Dermis blood vessel endothelial cell (primary cell): ENCODE results near the gene EMX1. TPM values are rescaled to one million over a fixed set of nuclear protein-coding genes. Genes with fewer than 3 reads are reported as not detected.

Source experiments
- DNase-seq: peaks from one replicate; pipeline ENCODE4 v3.0.0; 2010
- total RNA-seq: library from RNA; depleted of rRNA; stranded (reverse); fragments of >200 nt; gene quantifications from 2 replicates; pipeline ENCODE4 v1.2.3, GENCODE V29; 2014

Gene EMX1
- total RNA-seq, 1 donor from 2014 or later, result not detected

DNA sequence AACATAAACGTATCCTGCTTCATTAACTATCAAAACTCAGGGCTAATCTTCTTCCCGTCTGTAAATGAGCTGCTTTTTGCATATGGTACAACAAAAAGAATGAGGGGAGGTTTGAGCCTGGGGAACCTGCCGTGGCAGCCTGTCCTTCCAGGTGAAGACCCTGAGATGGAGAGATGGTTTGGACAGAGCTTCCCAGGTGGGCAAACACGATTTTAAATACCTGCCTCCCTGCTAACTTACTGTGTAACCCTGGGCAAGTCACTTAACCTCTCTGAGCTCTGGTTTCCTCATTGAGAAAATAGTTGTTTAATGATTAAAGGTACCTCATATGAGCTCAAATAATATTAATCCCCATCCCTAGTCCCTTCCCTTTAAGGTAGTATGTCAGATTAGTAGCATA lies 9.0 kb downstream of the EMX1 start:
- DNase-seq, result no peak

DNA sequence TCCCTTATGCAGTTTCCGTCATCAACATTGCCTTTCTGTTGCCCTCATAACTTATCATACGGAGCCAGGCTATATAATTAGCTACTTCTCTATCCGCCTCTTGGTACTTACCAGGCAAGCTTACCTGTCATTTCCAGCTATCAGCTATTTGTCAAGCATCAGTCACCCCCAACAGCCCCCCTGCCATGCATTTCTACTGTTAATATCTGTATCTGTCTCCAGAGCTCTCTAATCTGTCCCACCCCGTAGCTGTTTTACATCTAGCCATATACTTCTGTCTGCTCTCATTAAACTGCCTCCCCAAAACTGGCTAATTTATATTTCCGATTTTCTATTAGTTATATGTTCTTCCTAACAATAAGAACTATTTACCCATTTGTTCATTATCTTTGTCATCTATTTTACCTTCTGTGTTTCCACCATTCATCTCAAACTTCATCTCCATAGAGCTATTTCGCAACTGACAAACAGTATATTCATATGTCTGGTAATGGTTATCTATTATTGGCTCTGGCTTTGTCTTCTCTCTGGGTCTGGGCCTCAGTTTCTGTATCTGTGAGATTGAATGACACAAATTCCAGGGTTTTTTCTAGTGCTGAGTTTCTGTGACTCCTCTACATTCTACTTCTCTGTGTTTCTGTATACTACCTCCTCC lies 9.6 kb downstream of the EMX1 start:
- no peak for DNase-seq

DNA sequence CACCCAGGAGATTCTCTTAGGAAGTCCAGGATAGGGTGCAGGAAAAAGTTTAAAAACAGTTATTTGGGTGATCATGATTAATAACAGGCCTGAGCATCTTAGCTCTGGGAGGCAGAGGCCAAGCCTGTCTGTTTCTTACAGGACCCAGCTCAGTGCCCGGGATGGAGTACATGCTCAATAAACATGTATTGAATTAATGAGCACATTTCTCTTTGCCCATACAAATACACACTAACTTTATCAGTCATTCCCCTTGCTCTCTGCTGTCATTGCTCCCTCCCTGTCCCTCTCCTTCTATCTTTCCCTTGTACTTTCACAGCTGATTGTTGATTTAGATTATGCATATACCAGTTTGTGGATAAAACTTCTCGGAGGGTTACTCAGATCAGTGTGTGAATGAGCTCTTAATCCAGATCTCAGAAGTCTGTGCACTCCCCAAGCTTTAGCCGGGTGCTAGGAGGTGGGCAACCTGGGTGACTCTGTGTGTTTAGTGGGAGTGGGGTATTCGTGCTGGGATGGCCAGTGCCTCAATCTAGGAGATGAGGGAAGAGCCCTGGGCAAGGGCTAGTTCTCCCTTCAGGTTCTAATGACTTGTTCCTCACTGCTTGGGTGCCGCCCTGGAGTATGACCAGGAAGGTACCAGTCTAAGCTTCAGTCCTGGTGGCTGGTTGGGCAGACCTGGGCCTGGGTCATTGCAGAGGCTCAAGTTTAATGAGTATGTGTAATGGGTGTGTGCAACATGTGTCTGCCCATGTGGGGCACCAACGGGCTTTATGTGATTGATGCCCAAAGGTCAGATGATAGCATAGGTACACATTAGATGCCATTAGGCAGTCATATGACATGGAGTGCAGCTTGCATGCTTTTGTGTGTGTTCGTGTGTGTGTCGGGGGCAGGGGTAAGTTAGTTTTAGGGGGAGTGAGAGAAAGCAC lies 10.6 kb downstream of the EMX1 start:
- DNase-seq, result no peak

DNA sequence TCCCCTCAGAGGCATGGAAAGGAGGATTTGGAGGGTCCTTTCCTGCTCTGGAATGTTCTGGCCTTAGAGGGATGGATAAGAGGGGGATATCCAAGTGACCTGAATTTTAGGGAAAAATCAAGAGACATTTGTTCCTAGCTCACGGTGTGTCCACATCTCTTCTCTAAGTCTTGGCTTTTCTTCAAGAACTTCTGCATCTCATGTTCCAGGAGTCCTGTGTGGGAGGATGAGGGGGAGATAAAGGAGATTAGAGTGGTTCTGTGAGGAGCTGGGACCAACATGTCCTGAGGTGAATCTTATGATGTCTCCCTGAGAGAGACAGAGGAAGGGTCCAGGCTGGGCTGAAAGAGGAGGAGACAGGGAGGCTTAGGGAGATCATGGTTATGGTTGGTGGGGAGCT lies 11.7 kb downstream of the EMX1 start:
- no peak for DNase-seq

DNA sequence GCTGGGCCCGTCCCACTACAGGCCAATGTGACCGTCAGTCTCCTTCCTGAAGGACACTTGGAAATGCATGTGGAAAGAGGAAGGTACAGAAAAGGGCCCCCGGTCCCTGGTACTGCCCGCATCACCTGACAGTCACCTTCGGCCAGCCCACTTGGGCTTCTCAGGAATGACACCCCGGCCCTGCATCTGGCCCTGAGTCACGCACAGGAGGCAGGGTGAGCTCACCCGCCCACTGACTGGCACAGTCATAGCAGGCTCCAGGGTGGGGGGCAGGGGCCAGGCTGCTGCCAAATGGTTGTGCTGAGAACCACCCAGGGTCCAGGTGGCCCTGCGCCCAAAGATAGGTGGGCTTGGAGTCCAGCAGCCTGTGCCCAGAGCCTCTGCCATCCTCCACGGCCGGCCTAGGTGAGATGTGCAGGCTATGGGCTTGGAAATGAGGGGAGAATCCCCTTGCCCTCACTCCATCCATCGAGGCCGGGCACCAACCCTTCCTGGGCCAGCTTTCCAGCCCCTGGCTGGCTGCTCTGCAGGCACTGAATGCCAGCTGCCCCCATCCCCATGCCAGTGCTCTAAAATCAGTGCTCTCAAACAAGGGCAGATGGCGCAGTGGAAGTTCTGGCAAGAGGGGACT lies 14.1 kb downstream of the EMX1 start:
- DNase-seq, result no peak

DNA sequence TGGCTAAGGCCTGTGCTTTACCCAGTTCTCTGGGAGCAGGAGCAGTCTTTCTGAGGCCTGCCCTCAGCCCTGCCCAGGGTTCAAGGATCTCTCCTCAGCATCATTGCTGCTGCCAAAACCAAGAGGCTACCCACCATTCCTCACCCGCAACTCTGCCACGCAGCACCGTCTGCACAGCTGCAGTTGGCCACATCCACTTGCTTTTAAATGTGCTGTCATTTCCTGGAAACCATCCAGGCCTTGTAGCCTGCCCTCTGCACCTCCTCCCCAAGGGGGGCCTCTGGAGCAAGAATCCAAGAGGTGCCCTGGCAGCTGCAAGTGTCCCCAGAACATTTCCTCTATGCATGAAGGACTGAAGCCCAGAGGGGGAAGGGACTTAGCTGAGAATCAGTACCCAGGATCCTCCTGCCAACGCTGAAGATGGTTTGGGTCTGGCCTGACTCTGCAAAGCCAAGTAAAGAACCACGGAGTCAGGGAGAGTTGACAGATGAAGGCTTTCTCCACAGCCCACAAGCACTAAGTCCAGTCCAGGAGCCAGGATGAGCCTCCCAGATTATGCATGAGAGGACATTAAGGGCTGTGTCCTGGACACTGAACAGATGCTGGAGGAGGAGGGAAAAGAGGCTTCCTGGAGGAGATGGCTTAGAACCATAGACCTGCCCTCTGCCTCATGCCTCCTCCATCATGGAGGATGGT lies 14.9 kb downstream of the EMX1 start:
- peak; percentile 21 for DNase-seq

DNA sequence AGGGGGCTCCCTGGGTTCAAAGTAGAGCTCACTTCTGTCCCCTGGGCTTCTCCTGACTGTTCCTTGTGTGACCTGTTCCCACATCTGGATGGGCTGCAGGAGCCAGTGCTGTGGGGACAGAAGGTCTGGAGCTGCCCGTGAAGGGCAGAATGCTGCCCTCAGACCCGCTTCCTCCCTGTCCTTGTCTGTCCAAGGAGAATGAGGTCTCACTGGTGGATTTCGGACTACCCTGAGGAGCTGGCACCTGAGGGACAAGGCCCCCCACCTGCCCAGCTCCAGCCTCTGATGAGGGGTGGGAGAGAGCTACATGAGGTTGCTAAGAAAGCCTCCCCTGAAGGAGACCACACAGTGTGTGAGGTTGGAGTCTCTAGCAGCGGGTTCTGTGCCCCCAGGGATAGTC lies 15.5 kb downstream of the EMX1 start:
- DNase-seq, result no peak

DNA sequence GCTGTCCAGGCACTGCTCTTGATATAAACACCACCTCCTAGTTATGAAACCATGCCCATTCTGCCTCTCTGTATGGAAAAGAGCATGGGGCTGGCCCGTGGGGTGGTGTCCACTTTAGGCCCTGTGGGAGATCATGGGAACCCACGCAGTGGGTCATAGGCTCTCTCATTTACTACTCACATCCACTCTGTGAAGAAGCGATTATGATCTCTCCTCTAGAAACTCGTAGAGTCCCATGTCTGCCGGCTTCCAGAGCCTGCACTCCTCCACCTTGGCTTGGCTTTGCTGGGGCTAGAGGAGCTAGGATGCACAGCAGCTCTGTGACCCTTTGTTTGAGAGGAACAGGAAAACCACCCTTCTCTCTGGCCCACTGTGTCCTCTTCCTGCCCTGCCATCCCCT lies 15.9 kb downstream of the EMX1 start:
- DNase-seq, result no peak

DNA sequence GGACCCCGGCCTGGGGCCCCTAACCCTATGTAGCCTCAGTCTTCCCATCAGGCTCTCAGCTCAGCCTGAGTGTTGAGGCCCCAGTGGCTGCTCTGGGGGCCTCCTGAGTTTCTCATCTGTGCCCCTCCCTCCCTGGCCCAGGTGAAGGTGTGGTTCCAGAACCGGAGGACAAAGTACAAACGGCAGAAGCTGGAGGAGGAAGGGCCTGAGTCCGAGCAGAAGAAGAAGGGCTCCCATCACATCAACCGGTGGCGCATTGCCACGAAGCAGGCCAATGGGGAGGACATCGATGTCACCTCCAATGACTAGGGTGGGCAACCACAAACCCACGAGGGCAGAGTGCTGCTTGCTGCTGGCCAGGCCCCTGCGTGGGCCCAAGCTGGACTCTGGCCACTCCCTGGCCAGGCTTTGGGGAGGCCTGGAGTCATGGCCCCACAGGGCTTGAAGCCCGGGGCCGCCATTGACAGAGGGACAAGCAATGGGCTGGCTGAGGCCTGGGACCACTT lies 16.4 kb downstream of the EMX1 start:
- no peak for DNase-seq

DNA sequence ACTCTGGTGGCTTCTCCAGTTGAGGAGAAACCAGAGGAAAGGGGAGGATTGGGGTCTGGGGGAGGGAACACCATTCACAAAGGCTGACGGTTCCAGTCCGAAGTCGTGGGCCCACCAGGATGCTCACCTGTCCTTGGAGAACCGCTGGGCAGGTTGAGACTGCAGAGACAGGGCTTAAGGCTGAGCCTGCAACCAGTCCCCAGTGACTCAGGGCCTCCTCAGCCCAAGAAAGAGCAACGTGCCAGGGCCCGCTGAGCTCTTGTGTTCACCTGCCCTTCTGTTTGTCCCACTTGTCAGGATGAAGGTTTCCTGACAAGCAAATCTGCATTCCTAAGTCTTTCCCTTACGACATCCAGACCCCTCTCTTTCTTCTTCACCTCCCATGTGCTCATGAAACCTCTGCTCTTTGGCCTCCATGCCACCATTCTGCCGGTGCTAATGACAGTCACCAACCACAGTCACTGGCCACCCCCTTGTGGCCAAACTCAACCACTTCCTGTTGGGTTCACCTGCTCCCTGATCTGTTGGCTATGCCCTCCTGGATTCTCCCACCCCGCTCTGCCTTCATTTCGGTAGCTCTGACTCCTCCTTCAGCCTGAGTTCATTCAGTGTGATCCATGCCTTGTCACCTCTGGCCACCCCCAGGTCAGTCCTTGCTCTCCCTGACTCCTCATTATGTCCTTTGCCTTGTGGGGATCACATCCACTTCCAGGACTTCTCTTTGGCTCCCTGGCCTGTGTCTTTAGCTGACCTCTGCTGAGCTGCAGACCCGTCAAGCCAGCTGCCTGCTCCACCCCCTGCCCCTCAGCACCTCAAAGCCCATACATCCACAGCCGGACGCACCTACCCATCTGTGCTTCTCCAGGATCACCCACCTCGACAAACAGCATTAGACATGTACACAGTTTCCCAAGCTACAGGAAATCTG lies 17.6 kb downstream of the EMX1 start:
- DNase-seq, result no peak

DNA sequence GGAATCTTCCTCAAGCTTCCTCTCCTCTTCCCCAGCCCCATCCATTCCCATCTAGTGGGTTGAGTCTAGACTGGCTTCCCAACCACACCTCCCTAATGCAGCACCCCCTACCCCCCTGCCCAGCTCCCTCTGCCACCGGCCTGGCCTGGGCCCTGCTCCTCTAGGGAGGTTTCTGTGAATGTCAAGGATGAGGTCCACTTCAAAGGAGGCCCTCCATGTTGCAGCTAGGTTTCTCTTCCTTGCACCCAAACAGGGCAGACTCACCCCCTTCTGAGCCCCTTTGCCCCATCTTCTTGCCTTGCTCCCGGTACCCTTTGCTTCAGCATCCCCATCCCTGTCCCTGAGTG lies 18.3 kb downstream of the EMX1 start:
- DNase-seq, result no peak

DNA sequence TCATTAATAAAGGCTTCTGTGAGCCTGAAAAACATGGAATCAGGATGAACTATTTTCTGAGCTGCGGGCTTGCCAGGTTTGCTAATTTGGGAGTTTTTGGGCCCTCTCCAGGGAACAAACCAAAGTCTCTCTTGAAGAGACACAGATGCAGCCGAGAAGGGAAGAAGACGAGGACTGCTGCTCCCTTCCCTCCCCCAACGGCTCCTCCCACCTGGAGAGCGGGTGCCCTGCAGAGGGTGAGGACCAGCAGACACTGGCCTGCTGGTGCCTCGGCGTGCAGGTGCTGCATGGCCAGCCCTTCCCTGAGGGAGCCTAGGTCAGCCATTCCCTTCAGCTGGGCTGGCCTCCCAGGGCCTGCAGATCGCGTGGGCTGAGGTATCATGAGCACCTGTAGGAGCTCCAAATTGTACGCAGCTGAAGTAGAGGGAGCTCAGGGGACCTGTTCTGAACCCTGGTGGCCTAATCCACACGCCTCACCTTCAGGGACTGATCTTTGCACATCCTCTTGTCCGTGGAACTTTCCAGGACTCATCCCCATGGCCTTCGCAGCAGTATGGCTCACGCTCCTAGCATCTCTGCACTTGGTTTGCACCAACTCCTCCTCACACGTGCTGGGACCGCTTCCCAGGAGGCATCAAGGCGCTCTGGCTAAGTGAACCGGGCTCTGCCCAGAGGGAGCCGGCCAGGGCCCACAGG lies 19.5 kb downstream of the EMX1 start:
- no peak for DNase-seq

DNA sequence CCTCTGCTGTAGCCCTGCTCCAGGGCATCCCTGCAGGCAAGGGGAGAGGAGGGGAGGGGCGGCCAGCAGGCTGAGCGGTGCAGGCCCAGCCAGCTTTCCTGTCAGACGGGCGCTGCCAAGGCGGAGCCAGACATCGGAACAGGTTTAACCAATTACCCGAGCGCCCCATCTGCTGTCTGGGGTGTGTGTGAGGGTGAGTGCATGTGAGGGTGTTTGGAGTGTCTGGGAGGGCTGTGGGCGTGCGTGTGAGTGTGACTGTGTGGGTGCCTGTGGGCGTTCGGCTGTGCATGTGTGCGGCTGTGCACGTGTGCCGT lies 20.0 kb downstream of the EMX1 start:
- DNase-seq, result no peak

DNA sequence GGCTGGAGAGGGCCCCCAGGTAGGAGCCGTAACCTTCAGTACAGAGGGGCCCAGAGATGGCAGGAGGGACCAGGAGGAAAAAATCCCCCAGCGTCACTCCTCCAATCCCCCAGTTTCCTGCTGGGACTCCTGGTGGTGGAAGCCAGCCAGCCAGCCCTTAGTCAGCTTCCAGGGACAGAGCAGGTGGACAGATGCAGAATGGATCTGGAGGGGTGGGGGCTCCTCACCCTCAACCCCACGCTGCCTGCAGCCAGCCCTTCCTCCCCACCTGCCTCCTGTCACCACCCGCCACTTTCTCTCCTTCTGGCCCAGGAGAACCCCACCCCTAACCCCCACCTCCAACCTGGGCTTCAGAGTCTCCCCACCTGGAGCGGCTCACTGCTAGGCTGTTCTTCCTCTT lies 21.1 kb downstream of the EMX1 start:
- no peak for DNase-seq

DNA sequence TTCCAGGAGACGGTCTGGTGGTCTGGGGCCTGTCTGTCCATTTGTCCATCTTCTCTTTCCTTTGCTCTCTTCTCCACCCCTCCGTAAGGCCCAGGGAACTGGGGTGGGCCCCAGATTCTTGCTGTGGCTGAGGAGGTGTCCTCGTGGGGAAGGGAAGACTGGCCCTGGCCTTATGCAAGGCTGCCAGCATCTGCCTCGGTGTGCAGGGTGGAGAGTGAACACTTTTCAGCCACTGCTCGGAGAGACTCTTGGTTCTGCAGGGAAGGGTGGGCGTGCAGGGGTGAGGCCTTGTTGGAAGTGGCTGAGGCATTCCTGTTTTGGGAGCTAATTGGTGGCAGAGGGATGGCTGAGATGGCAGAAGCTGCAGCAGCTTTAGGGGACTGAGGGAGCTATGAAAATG lies 23.0 kb downstream of the EMX1 start:
- DNase-seq, result no peak

DNA sequence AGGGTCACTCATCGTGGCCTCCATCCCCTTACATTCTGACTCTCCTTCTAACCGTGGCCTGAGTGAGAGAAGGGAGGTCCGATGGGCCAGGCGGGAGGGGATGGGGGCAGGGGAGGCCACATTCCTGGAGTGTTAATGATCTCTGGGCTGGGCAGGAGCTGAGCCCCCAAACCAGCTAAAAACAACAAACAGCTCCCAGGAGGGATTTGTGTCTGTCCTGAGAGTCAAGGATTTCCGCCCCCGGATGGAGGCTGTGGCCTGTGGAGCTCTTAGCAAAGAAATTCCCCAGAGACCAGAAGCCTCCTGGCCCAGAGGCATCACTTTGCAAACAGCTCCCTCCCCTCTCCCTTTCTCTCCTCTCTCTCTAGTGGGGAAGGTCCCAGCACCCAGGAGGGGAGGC lies 23.5 kb downstream of the EMX1 start:
- DNase-seq, result no peak

DNA sequence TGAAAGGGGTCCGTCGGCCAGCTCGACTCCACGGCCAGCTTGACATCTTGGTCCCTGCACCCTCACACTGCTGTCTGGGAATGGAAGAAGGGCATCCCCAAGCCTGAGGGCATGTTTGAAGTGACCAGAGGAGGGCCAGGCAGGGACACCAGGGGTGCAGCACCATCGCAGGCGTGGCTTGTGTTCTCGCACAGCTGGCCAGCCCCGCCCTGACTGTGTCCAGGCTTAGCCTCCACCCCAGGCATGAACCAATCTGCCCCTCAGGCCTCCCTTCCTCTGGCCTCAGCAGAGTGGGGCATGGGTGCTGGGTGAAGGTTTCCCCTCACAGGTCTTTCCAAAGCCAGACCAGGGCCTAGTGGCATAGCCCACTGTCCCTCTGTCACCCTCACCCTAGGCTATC lies 25.0 kb downstream of the EMX1 start:
- no peak for DNase-seq

DNA sequence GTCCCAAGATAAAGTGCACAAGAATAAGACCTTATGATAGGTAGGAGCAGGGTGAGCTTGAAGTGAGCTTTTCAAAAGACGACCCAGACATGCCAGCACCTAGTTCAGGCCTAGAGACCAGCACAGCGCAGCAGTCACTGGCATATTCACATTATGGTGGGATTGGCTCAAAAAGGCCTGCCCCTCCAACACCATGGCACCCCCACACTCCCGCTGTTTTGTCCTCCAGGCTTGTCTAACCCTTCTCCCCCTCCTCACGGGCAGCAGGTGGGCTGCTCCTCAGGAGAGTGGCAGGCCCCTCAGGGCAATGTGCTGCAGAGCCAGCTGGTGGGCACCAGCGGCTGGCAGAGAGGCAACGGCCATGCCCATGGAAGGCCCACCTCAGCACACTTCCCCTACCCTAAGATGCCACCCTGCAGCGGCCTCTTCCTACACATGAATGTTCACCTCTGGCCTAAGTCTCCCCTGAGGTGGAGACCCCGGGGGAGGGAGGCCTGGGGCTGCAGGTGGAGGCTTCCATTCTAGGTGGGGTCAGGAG lies 25.6 kb downstream of the EMX1 start:
- no peak for DNase-seq

DNA sequence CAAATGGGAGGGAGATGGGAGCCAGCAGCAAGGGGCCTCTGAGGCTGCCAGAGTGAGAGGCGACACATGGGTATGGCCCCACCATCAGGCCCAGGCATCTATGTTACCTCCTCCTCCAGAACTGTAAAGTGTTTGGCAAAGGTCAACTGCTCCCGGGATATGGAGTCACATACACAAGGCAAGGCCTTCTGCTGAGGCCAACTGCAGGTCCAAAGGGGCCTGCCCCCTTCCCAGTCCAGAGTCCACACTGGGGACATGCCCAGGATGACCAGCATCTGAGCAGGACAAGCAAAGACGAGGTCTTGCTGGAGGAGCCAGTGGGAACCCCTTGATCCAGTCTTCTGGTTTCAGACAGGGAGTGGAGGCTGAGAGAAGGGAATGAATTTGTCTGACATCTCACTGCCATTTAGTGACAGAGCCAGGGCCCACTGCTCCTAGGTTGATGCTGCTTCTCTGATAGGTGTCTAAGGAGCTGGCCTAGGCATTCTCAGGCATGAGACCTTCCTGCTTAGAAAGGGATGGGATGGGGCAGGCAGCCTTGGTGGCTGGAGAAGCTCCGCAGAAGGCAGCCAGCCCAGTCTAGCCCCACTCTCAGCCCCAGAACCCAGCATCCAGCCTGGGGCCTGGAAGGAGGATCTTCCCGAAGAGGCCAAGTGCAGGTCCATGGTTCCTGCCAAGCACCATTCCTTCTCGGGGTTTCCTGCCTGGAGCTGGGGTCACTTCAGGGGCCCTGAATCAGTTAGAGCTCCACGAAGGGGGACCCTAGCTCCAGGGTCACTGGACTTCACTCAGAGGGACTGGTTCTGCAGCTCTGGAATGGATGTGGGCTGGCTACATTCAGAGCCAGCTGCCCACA lies 26.4 kb downstream of the EMX1 start:
- no peak for DNase-seq

DNA sequence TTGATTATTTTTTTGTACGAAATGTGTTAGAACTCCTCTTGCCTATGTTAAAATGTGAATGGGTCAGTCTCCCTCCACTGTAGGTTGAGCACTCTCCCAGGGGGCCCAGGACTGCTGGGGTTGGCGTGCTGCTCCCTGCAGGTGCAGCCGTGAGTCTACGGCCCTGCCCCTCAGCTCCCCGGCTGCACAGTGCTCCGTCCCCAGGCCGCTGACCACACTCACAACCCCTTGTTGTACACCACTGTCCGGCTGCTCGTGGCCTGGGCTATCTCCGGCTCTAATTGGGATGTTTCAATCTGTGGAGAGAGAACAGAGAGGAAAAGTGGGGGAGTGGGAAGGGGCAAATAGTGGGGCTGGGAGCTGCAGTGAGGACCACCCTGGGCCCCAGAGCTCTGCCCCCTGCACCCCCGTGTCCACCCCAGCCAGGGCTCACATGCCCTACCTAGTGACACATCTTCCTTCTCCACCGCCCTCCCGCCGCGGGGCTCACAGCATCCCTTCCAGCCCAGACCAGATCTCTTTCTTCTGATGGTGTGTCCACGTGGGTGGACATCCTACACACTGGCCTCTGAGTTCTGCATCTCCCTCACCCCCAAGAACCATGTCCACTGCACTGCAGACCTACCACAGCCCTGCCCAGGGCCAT lies 27.6 kb downstream of the EMX1 start:
- DNase-seq, result no peak
